Stimulated activated CD8-positive, alpha-beta memory T cell treated with anti-CD3 and anti-CD28 coated beads, Interleukin-7, amount 100 ng/mL, for 1 hour (primary cell): ENCODE data around the gene CMIP.
A peak's percentile ranks its signal among the peaks of the same experiment; 100 is the strongest.

Source experiments
- DNase-seq, 2 donors: peaks; one replicate each; pipeline ENCODE4 v3.0.0-alpha.2; 2020; ENCODE audit warnings: low read depth in 2 of 2

Gene CMIP

GRCh38 chr16:81551151-81551808 is 106.7 kb downstream of the CMIP start:
- DNase-seq: no peak

DNA sequence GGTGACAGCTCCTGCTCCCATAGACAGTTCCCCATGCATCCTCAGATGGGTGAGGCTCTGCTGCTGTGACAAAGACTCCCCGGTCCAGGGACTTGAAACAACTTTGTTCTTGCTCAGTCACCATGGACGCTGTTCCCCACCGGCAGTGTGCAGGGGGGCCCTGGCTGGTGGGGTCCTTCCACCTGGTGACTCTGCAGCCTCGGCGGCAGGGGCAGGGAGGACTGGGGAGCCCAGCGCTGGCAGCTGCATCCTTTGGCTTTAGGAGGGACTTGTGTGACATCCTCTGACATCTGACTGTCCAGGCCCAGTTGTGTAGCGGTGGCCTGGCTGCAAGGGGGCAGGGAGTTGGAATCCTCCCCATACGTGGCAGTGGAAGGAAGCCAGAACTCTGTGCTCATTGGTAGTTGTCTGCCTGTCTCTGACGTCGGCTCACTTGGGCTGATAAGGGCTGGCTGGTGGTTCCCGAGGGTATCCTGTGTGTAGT is 107.3 kb downstream of the CMIP start:
- no peak for DNase-seq

DNA sequence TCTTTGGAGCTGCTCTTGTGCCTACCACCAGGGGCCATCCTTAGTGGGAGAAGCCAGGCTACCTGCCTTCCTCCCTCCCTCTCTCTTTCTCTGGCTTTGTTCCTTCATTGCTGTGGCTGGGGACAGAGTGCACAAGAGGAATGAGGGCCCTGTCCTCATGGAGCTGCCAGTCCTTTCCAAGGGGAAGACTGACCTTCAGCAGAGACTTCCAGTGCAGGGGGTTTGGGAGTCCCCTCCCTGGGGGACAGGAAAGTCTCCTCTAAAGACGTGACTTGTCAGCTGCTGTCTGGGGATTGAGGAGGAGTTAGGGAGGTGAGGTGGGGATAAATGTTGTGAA is 108.1 kb downstream of the CMIP start:
- DNase-seq: no peak

DNA sequence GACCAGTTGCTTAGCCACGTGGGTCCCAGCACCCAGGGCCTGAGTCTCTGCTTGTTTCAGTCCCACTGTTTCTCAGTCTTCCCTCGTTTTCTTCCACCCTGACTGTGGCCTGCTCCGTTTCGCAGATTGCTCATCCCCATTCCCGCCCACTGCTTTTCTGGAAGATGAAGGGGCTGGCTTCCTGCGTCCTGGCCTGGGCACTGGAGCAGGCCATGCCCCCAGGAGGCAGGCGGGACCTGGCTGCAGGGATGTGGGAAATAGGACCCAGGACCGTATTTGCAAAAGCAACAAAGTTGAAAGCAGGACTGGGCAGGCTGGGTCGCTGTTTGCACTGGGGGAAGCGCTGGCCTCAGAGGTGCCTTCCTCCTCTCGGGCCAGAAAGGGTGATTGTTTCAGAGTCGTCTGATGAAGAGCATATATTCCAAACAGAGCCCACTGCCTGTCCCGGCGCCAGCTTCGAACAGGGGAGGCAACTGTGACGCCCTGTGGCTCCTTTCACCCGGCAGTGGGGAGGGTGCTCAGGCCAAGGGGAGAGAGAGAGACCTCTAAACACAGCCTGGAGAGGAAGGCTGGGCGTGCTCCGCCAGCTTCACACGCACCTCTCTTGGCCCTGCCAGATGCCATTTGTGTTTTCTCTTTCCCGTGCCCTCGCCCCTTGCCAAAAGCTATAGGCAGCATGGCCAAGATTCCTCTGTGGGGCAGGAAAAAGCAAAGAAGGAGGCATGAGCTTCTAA is 108.6 kb downstream of the CMIP start:
- no peak for DNase-seq

GRCh38 chr16:81553814-81554675 is 109.4 kb downstream of the CMIP start:
- DNase-seq: no peak

- no peak for DNase-seq
Observed at GRCh38 chr16:81554979-81555378, 110.4 kb downstream of the CMIP start.

DNA sequence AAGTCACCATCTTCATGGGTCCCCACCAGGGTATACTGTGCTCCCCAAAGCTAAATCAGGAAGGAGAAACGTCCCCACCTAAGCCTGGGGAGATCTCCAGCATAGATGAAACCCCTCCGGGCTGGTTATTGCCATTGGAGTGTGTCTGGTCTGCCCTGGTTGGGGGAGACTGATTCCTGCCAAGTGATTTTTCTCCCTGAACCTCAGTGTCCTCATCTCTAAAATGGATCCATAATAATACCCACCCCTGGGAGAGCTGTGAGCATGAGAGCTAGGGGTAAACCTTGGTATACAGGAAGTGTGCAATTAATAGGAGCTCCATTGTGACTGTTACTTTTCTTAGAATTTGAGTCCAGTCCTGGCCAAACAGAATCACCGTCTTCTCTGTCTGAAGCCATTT is 111.1 kb downstream of the CMIP start:
- DNase-seq: no peak

- peak in 1 of 2 donors; percentile 5 for DNase-seq
Observed at GRCh38 chr16:81556715-81557284, 112.2 kb downstream of the CMIP start.

GRCh38 chr16:81558077-81558443 is 113.5 kb downstream of the CMIP start:
- DNase-seq: no peak

DNA sequence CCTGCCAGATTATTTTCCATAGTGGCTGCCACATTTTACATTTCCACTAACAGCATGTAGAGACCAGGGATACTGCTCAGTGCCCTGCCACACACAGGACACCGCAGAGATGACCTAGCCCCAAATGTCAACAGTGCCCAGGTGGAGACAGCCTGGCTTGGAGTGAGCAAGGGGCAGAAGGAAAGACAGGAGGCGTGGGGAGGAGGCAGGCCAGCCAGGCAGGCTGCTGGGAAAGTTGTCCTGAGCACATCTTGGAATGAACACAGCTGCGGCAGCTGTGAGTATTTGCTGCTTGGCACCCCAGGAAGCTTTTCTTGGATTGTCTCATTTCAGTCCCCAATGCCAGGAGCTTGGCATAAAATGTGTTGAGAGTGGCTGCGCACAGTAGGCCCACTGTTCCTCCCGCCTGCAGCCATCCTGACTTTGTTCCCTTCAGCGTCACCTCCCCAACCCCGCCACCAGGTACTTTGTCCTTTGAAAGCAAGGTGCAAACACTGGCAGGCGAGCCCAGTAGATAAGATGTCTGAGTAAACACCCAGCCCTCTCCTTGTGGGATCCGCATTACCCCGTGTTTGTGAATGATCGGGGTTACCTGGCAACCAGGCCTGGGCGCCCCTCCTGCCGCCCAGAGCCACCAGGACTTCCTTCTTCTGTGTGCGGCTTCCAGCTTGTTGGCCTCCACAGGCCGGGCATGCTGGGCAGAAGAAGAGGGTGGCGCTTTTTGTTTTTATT is 114.0 kb downstream of the CMIP start:
- no peak for DNase-seq

- no peak for DNase-seq
Observed at GRCh38 chr16:81560979-81561657, 116.5 kb downstream of the CMIP start.

DNA sequence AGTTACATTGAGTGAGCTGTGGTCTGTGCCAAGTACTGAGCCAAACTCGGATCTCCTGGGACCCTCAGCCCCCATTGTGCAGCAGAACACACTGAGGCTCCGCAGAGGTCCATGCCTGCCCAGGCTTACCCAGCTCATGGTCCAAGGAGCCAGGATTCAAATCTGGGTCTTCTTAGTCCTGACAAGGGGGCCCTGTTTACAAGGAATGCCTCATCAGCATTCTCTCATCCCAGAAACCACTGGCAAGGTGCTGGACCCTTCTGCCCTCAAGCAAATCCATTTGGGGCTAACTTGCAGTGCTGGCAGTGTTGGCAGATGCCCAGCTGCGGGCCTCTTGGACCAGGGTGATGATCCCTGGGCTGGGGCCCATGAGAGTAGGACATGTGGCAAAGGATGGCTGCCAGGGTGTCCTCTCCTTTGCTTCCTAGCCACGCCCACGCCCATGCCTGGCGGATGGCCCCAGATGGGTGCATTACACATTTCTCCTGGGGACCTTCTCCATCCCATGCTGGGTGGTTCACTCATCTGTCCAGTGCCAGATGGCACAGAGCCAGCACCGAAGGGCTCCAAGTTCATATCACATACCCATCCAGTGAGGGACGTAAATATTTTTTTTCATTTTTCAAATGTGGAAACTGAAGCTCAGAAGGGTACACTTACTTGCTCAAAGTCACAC is 117.7 kb downstream of the CMIP start:
- DNase-seq: no peak

- DNase-seq: no peak
Observed at GRCh38 chr16:81562926-81563325, 118.3 kb downstream of the CMIP start.

- DNase-seq: no peak
Observed at GRCh38 chr16:81564421-81564911, 119.9 kb downstream of the CMIP start.

- no peak for DNase-seq
Observed at GRCh38 chr16:81565321-81566028, 120.9 kb downstream of the CMIP start.

GRCh38 chr16:81566086-81567007 is 121.7 kb downstream of the CMIP start:
- no peak for DNase-seq

GRCh38 chr16:81567087-81567486 is 122.5 kb downstream of the CMIP start:
- no peak for DNase-seq

DNA sequence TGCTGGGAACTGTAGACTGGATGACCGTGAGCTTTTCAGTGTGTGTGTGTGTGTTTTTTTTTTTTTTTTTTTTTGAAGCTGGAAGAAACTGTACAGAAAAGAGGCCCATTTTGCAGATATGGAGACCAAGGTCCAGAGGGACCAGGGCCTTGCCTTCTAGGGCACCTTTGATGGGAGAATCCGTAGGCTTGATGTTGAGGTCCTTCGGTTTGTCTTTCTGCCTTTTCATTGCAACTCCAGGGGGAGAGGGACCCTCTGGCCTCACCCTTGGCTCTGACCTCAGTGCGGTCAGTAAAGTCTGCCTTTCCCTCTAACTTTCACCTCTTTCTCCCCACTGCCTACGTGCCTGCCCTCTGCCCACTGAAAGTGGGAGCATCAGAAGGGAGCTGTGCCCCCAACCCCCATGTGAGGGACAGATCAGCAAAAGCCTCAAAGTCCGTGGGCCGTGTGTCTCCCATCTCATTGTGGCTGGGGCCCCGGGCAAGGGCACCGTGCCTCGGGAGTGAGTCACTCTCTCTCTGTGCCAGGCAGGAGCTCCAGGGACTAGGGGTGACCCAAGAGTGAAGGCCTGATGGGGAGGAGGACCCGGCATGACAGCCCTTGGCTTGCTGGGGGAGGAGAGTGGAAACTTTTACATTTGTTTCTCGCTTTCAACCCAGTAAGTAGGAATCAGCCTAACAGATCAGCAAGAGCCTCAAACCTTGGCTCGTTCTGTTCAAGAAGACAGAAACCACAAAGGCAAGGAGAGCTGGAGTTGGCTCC is 123.6 kb downstream of the CMIP start:
- DNase-seq: no peak
